ENCODE data around the gene ARID1B. TPM values are rescaled to one million over a fixed set of nuclear protein-coding genes. Genes with fewer than 3 reads are reported as not detected.

The ARID1B gene
- total RNA-seq, 2 experiments from 2014 or later: 42.5 to 43.2 TPM

DNA sequence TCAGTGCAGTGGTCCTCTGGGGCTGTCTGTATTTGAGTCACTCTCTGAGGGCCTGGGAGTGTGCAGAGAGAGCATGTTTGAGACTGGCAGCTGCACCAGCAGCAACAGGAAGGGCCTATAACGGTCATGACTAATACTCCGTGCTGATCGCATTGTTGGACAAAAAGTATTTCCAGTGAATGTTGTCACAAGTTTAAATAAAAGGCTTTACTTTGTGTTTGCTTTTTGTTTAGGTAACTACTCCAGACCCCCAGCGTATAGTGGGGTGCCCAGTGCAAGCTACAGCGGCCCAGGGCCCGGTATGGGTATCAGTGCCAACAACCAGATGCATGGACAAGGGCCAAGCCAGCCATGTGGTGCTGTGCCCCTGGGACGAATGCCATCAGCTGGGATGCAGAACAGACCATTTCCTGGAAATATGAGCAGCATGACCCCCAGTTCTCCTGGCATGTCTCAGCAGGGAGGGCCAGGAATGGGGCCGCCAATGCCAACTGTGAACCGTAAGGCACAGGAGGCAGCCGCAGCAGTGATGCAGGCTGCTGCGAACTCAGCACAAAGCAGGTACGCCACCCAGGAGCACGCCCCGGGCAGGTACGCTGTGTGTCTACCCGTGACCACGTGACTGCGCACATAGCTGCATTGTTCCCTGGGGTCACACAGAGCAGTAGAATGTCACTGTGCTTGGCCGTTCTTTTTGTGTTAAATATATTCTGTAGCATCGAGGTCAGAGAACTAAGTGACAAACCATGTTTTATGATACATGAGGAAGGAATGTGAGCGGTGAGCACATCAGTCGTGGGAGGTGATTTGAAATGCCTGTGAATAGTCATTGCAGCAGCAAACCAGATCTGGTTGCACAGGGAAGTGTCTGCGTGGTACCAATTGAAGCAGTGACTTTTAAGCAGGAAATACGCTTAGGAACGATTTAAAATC, 371.5 kb downstream of the ARID1B start:
- intact Hi-C loops (cut with micrococcal nuclease): no loop called here
- no peak overlapping the region for H3K4me3 Mint-ChIP-seq
- DNase-seq: no peak
- no peaks in the 10 kb centered on the region for H3K27me3 Mint-ChIP-seq (ENCODE audit: low read depth)
- H3K36me3 Mint-ChIP-seq (ENCODE audit: low read depth): peaks cover 4% of the 10 kb centered on the region
- no peaks in the 10 kb centered on the region for H3K9me3 Mint-ChIP-seq
- peaks cover 5% of the 10 kb centered on the region for H3K4me1 Mint-ChIP-seq (ENCODE audit: low read depth)
- H3K27ac Mint-ChIP-seq: no peak overlapping the region
- CTCF ChIA-PET: interaction anchor here (0.6 kb wide), 1 partner anchor 12 kb away, joined by 3 read pairs; no protein-coding TSS in a partner anchor

DNA sequence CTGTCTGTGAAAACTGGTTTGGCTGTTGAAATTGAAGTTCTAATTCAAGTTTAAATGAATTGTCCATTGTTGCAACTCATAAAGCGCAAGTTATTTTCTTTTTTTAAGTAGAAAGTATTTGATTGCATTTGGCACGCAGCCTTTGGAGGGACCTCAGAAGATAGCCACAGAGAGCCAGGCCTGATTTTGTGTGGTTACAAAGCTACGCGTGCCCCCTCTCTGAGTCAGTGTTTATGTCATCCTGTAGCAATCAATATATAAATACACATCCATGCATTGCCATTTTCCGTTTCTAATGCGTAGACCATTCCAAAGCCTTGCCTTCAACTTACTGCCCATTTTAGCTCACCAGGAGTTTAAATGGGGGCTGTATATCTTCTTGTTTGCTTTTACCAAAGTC, 372.9 kb downstream of the ARID1B start:
- Mint-ChIP-seq H3K9me3 (no peaks in the 10 kb centered on the region), H3K27ac (no peak overlapping the region), H3K27me3 (ENCODE audit: low read depth) (no peaks in the 10 kb centered on the region), H3K36me3 (ENCODE audit: low read depth) (peaks cover 6% of the 10 kb centered on the region), H3K4me3 (no peak overlapping the region), H3K4me1 (ENCODE audit: low read depth) (peaks cover 5% of the 10 kb centered on the region)
- CTCF ChIA-PET: no interaction called here
- no peak for DNase-seq
- intact Hi-C loops (cut with micrococcal nuclease): no loop called here

DNA sequence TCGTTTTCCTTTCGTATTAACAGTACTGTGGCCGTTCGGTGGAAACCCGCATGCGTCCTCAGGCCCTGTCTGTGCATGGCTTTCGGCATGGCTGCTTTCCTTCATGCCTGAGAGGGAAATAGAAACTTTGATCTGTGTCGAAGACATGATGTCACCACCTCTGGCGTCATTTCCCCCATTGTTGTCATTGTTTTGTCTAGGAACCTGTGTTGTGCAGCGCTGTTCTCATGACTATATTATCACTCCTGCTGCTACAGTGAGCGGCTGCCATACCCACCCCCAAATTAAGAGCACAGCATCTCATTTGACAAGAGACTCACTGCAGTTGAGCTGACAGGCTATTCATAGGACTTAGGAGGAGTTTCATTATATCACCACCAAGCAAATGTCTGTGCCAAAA, 373.9 kb downstream of the ARID1B start:
- Mint-ChIP-seq H3K27ac (no peak overlapping the region), H3K4me1 (ENCODE audit: low read depth) (peaks cover 5% of the 10 kb centered on the region), H3K36me3 (ENCODE audit: low read depth) (peaks cover 6% of the 10 kb centered on the region), H3K4me3 (no peak overlapping the region), H3K27me3 (ENCODE audit: low read depth) (no peaks in the 10 kb centered on the region), H3K9me3 (no peaks in the 10 kb centered on the region)
- CTCF ChIA-PET: no interaction called here
- intact Hi-C loops (cut with micrococcal nuclease): no loop called here
- DNase-seq: no peak

DNA sequence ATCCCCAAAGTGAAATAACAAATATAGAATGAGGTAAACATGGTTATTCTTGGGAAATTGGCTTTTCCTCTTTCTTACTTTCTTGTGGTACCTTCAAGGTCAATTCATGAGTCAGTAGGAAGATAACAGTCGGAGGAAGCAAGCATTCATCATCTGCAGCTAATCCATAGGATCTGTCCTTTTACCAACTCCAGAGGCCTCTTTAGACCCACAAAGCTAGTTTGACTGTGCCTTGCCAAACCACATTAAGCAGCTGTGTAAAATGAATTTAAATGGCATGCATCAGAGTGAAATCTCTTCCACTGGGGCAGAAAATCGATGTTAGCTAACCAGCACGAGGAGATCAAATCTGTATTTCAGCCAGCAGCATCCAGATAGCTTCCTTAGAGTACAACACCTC, 374.8 kb downstream of the ARID1B start:
- Mint-ChIP-seq H3K36me3 (ENCODE audit: low read depth) (peaks cover 6% of the 10 kb centered on the region), H3K27me3 (ENCODE audit: low read depth) (no peaks in the 10 kb centered on the region), H3K4me3 (no peak overlapping the region), H3K27ac (no peak overlapping the region), H3K9me3 (no peaks in the 10 kb centered on the region), H3K4me1 (ENCODE audit: low read depth) (peaks cover 5% of the 10 kb centered on the region)
- intact Hi-C loops (cut with micrococcal nuclease): no loop called here
- CTCF ChIA-PET: interaction anchor here (0.7 to 1.9 kb wide), 2 partner anchors 45 to 118 kb away, joined by 3 to 8 read pairs; no protein-coding TSS in a partner anchor
- DNase-seq: no peak

DNA sequence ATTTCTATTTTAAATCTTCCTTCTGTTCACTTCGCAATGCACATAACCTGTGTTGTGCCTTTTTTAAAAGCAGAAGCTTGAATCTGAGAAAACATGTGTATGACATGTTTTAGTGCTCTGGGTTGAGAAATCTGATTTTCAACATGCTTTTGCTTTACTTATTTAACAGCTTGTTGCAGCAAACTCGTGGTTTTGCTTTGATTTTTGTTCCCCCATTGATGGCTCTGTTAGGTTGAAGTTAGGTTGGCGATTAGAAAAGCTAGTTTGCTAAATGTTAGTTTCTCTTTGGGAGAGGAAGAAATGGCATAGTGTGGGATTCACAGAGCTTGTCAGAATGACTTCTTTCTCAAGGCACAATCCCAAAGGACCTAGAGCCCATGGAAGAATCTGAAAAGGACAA, 375.4 kb downstream of the ARID1B start:
- CTCF ChIA-PET: interaction anchor here (1.9 kb wide), 1 partner anchor 118 kb away, joined by 8 read pairs; no protein-coding TSS in a partner anchor
- Mint-ChIP-seq H3K4me1 (ENCODE audit: low read depth) (peaks cover 5% of the 10 kb centered on the region), H3K9me3 (no peaks in the 10 kb centered on the region), H3K27ac (no peak overlapping the region), H3K27me3 (ENCODE audit: low read depth) (no peaks in the 10 kb centered on the region), H3K36me3 (ENCODE audit: low read depth) (peaks cover 6% of the 10 kb centered on the region), H3K4me3 (no peak overlapping the region)
- no peak for DNase-seq
- intact Hi-C loops (cut with micrococcal nuclease): no loop called here

DNA sequence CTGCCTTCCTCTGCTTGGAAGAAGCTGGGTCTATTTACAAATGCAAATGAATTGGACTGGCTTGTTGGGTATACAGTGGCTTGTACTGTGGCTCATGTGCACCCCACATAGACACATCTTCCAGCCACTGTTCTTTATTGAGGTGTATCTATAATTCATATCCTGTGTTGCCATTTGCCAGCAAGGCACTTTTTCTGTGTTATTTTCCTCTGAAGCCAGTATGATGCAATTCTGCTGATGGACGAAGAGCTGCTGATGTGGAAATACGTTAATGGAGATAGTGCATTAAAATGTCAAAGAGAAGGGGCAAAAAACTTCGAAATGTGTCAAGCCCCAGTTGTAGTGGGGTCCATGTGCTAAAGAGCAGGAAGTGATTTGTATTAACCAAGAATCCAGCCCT, 378.6 kb downstream of the ARID1B start:
- peaks cover 5% of the 10 kb centered on the region for H3K36me3 Mint-ChIP-seq (ENCODE audit: low read depth)

DNA sequence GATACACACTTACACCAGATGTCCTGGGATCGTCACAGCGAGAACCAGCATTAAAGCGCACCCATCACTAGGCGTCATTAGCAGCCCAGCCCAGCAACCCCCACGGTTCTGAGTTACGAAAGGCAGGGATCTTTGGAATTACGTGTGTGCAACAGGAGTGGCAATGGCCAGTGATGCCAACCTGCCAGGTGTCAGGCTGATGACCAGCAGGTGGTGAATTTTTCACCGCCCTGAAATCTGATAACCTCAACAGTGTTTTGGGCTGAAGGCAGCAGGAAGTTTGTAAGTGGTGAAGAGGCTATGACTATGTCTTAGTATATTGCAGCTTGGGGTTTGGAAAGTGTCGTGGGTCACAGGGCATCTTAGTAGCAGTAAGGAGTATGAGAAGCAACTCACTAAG, 380.1 kb downstream of the ARID1B start:
- Mint-ChIP-seq H3K4me3 (no peak overlapping the region), H3K4me1 (ENCODE audit: low read depth) (no peaks in the 10 kb centered on the region), H3K27me3 (ENCODE audit: low read depth) (no peaks in the 10 kb centered on the region), H3K36me3 (ENCODE audit: low read depth) (peaks cover 3% of the 10 kb centered on the region), H3K9me3 (no peaks in the 10 kb centered on the region), H3K27ac (no peak overlapping the region)
- no peak for DNase-seq
- intact Hi-C loops (cut with micrococcal nuclease): no loop called here
- CTCF ChIA-PET: no interaction called here

More for the DNA sequence above, 378.6 kb downstream of the ARID1B start:
- CTCF ChIA-PET: no interaction called here
- Mint-ChIP-seq H3K4me3 (no peak overlapping the region), H3K27ac (no peak overlapping the region), H3K27me3 (ENCODE audit: low read depth) (no peaks in the 10 kb centered on the region), H3K4me1 (ENCODE audit: low read depth) (peaks cover 3% of the 10 kb centered on the region), H3K9me3 (no peaks in the 10 kb centered on the region)
- intact Hi-C loops (cut with micrococcal nuclease): no loop called here
- no peak for DNase-seq

DNA sequence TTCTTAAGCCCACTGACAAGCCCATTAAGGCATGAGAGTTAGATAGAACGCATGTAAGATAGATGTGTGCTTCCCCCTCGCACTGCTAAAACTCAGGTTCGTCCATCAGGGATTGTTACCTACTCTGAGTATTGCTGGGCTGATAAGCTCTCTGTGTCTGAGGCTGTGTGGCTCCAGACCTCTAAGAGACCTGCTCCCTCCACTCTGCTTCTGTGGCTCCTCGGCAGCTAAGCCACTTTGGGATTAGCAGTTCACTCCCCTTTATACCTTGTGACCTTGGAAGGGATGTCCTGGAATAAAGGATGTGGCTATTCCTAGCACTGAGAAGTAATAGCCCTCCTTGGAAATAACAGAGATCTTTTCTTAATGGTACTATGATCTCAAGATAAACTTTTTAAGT, 381.3 kb downstream of the ARID1B start:
- H3K27ac Mint-ChIP-seq: no peak overlapping the region
- H3K4me3 Mint-ChIP-seq: no peak overlapping the region
- no peaks in the 10 kb centered on the region for H3K4me1 Mint-ChIP-seq (ENCODE audit: low read depth)
- CTCF ChIA-PET: interaction anchor here (2.0 to 2.2 kb wide), 2 partner anchors 122 to 124 kb away, joined by 6 to 7 read pairs; no protein-coding TSS in a partner anchor
- DNase-seq: no peak
- H3K27me3 Mint-ChIP-seq (ENCODE audit: low read depth): no peaks in the 10 kb centered on the region
- peaks cover 3% of the 10 kb centered on the region for H3K36me3 Mint-ChIP-seq (ENCODE audit: low read depth)
- intact Hi-C loops (cut with micrococcal nuclease): no loop called here
- no peaks in the 10 kb centered on the region for H3K9me3 Mint-ChIP-seq

DNA sequence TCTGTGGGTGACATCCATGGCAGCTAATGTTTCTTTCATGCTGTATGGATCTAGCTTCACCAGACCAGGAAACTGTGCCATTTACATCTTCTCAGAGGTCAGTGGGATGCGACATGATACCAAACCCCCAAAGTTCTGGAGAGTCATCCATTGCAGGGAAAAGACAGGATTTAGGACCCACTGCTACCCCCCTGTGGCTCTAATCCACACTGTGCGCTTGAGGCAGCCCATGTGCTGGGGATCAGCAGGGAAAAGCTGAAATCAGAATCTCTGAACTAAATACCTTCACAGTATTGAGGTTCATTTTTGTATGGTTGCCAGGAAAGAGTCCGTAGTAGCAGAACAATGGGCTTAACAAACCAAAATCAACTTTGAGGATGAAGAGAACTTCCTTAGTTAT, 381.7 kb downstream of the ARID1B start:
- Mint-ChIP-seq H3K4me1 (ENCODE audit: low read depth) (no peaks in the 10 kb centered on the region), H3K4me3 (no peak overlapping the region), H3K27me3 (ENCODE audit: low read depth) (no peaks in the 10 kb centered on the region), H3K9me3 (no peaks in the 10 kb centered on the region), H3K36me3 (ENCODE audit: low read depth) (peaks cover 2% of the 10 kb centered on the region), H3K27ac (no peak overlapping the region)
- CTCF ChIA-PET: interaction anchor here (2.0 to 2.2 kb wide), 2 partner anchors 123 to 125 kb away, joined by 6 to 7 read pairs; no protein-coding TSS in a partner anchor
- DNase-seq: no peak
- intact Hi-C loops (cut with micrococcal nuclease): no loop called here

DNA sequence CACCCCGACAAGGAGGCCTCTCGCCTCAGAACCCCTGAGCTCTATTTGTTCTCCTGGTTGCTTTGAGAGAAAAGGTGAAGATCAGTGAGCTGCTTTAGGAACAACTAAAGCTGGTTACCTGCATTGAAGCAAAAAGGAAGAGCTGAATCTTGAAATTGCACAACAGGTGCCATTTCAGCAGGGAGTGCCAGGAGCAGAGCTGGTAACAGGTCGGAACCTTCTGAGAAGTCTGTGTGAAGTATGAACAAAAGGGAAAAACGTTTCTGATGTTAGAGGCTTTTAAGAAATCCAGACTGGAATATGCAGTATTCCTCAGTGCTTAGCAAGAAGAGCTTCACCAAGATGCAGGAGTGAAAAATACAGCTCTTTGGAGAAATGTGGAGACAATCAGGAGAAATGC, 382.2 kb downstream of the ARID1B start:
- no peaks in the 10 kb centered on the region for H3K4me1 Mint-ChIP-seq (ENCODE audit: low read depth)
- H3K27me3 Mint-ChIP-seq (ENCODE audit: low read depth): no peaks in the 10 kb centered on the region
- H3K4me3 Mint-ChIP-seq: no peak overlapping the region
- CTCF ChIA-PET: interaction anchor here (1.3 to 2.2 kb wide), 3 partner anchors 113 to 125 kb away, joined by 3 to 7 read pairs (median 6); no protein-coding TSS in a partner anchor
- H3K36me3 Mint-ChIP-seq (ENCODE audit: low read depth): no peaks in the 10 kb centered on the region
- no peak overlapping the region for H3K27ac Mint-ChIP-seq
- no peaks in the 10 kb centered on the region for H3K9me3 Mint-ChIP-seq
- intact Hi-C loops (cut with micrococcal nuclease): no loop called here
- no peak for DNase-seq

DNA sequence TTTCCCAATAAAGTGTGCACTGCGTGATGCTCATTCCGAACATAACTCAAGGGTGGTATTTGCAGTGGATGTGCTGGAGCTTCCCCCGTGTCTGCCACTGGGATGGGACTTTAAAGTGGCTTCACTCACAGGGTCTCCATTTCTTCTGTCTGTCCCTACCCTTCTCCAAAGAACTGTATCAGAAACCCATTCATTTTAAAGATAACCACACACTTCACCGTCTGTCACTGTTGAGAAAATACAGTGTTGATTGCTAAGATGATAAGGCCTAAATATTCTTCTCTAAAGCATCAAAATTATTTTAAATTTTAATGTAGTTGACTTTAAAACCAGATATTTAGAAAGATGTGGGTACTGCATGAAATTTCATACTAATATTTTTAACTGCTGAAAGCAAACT, 384.7 kb downstream of the ARID1B start:
- intact Hi-C loops (cut with micrococcal nuclease): no loop called here
- no peak for DNase-seq
- Mint-ChIP-seq H3K27me3 (ENCODE audit: low read depth) (no peaks in the 10 kb centered on the region), H3K27ac (no peak overlapping the region), H3K4me3 (no peak overlapping the region), H3K9me3 (no peaks in the 10 kb centered on the region), H3K4me1 (ENCODE audit: low read depth) (no peaks in the 10 kb centered on the region), H3K36me3 (ENCODE audit: low read depth) (peaks cover 4% of the 10 kb centered on the region)
- CTCF ChIA-PET: no interaction called here

DNA sequence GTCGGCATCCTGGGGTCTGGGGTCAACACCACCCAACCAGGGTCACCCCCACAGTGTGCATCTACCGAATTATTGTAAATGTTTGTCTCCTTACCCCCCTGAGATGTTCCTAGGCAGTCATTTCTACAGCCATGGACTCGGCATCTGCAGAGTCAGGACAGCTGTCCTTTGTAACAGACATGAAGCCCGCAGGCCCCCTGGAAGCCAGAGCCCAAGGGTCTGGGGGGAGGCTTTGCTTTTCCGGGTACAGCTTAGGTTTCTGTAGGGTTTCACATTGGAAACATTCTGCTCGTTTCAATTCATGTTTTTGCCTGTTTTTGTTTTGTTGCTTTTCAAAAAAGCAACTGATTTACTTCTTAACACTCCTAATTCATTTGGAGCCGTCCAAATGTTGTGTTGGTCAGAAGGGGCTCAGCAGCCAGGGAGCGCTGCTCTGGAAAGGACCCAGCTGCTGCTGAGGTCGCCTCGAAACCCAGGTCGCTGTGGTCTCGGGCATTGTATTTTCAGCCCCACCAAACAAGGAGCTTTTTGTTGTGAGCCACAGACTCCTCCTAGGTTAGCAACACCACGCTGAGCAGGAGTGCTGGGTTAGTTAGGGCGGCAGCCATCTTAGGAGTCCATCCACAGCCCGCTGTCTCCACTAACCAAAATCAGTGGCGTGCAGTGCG, 385.7 kb downstream of the ARID1B start:
- Mint-ChIP-seq H3K9me3 (no peaks in the 10 kb centered on the region), H3K27ac (no peak overlapping the region), H3K4me1 (ENCODE audit: low read depth) (no peaks in the 10 kb centered on the region), H3K36me3 (ENCODE audit: low read depth) (peaks cover 7% of the 10 kb centered on the region), H3K4me3 (no peak overlapping the region), H3K27me3 (ENCODE audit: low read depth) (no peaks in the 10 kb centered on the region)
- DNase-seq: no peak
- CTCF ChIA-PET: interaction anchor here (0.6 kb wide), 1 partner anchor 658 kb away, joined by 3 read pairs; no protein-coding TSS in a partner anchor
- intact Hi-C loops (cut with micrococcal nuclease): no loop called here

Measured in activated naive CD4-positive, alpha-beta T cell treated with anti-CD3 and anti-CD28 coated beads for 36 hours (primary cell).